HG03460 (cell line): ENCODE measurements around the gene CAMTA1.
"Not testable (repeated sequence)": the region's sequence is repeated elsewhere in the genome, so short reads cannot be mapped to it uniquely, and the experiment has no call there.

Experiments
- ATAC-seq: cut with Tn5 transposase; IDR thresholded peaks from one replicate; pipeline ENCODE4 v1.9.1; 2021; ENCODE audit not compliant: unreplicated experiment

The CAMTA1 gene

DNA sequence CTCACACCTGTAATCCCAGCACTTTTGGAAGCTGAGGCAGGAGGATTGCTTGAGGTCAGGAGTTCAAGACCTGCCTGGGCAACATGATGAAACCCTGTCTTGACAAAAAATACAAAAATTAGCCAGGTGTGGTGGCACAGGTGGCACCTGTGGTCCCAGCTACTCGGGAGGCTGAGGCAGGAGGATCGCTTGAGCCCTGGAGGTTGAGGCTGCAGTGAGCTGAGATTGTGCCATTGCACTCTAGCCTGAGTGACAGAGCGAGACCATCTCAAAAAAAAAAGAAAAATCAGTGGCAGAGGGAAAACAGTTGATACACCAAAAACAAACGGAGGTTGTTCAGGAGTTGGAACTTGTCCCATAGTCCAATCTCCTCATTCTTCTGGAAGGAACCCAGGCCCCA, 904.1 kb downstream of the CAMTA1 start:
- not testable (repeated sequence) for ATAC-seq

DNA sequence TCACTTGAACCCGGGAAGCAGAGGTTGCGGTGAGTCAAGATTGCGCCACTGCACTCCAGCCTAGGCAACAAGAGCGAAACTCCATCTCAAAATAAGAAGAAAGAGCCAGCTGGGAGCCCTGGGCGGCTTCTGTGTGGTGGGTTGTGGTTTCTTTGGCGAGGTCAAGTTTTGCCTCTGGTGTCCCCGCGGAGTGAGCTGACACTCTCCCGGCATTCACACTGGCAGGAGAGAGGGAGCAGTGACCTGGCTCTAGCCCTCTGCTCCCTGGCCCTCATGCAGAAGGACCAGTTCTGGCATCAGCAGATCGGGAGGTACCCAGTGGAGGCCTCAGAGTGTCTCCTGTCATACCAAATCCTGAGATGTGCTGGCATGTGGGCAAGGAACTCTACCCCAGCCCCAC, 904.8 kb downstream of the CAMTA1 start:
- ATAC-seq, result no peak

DNA sequence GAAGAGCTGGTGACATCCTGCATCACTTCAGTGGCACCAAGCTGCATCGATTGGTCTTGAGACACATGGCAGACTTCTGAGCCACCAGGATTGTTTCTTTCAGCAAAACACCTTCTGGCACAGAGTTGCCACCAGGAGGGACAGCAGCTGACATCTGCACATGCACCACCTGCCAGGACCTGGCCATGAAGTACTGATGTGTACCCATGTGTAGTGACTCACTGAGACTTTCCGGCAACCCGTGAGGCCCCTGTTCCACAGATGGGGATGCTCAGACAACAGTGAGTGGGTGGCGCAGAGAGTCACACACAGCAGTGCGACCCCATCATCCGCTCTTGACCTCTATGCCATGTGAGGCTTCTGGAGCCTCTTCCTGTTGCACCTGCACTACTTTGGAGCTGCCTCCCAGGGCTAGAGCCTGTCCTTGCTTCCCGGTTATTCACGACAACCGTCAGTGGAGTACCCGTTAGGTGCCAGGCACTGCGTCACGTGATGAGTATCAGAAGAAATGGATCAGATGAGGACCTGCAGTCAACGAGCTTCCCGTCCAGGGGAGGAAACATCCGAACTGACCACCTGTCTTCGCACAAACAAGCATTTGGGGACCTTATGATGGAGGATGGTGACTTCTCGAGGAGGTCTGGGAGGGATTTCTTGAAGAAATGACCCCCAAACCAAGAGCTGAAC, 905.4 kb downstream of the CAMTA1 start:
- ATAC-seq, result no peak

DNA sequence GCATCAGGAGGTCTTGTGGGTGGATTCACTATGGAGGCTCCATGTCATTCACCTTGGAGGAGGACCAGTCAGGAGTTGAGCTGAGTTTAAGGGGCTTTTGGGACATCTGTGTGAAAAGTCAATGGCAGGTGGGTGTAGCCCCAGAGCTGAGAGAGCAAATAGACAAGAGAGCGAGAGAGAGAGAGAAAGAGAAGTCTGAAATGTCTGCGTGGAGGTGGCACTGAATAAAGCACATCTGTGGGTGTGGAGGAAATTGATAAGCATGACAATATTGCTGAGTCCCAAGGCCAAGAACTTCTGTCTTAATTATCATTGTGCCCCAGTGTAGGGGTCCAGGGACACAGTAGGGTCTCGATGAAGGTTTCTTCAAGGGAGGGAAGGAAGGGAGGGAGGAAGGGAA, 906.3 kb downstream of the CAMTA1 start:
- no peak for ATAC-seq

DNA sequence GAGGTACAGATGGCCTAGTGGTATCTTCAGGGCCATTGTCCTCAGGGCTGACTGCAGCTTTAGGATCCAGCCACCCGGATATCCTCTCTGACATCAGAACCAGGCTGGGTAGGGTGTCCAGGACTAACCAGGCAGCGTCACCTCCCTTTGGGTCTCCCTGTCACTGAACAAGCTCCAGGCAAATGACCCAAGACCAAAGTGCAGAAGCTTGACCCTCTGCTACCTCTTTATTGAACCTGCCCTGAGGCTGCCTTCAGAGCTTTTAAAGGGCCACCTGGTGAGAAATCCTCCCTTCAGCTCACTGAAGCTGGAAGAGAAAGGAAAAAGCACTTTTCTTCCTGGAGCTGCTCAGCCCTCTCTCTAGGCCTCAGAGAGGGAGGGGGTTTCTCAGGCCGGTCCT, 906.8 kb downstream of the CAMTA1 start:
- ATAC-seq, result no peak

DNA sequence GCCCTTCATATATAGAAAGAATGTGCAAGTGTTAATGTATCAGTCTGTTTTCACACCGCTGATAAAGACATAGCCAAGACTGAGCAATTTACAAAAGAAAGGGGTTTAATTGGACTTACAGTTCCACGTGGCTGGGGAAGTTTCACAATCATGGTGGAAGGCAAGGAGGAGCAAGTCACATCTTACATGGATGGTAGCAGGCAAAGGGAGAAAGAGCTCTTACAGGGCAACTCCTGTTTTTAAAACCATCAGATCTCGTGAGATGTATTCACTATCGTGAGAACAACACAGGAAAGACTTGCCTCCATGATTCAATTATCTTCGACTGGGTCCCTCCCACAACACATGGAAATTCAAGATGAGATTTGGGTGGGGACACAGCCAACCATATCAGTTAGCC, 907.8 kb downstream of the CAMTA1 start:
- ATAC-seq, result not testable (repeated sequence)

DNA sequence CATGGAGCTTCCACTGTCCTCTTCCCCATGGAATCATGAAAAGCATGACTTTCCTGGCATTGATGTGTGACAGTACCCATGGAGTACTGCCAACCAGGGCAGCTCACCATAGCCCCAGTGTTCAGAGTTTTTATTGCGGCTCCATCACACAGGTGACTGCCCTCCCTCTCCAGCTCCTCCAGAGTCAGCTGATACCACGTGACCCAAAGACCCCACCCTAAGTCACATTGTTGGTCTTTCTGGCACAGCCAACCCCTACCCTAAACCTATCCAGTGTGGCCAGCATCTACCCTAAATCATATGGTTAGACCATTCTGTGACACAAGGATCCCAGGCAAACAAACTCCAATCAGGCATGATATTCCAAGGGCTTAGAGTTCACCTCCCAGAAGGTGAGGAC, 908.4 kb downstream of the CAMTA1 start:
- ATAC-seq, result no peak

DNA sequence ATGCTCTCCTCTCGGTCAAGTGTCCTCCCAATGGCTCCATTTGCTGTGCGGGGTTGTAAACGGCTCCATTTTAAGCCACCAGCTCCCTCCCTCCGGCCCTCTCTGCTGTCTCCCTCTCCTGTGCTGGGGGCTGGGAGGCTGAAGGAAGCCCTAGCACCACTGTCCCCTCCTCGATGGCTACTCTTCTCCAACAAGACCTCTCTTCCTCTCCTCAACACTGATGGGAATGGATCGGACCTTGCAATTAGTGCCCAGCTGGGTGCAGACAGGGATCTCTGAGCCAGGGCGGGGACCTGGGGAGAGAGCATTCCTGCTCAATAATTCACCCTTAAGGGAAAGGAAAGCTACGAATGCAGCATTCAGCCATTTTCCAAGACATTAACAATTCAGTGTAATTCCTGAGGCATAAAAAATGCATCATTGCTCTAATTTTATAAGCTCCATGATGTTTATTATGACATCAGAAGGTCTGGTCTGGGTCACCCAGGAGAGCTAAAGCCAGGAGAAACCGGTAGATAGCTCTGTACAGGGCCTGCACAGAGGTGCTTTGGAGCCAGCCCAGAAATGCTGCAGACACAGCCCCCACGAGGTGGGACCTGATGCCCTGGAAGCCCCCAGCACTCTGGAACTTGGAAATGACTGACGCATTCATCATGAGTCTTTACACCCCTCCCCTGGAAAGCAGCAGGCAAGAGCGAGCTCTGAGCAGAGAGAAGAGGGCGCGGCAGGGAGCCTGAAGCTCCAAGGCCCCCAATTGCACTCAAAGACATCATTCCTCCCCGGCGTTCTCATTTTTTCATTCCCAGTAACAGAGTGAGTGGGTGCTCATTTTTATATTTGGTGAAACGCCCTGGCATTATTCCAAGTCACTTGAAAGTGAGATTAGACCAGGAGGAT, 909.6 kb downstream of the CAMTA1 start:
- ATAC-seq, result no peak

DNA sequence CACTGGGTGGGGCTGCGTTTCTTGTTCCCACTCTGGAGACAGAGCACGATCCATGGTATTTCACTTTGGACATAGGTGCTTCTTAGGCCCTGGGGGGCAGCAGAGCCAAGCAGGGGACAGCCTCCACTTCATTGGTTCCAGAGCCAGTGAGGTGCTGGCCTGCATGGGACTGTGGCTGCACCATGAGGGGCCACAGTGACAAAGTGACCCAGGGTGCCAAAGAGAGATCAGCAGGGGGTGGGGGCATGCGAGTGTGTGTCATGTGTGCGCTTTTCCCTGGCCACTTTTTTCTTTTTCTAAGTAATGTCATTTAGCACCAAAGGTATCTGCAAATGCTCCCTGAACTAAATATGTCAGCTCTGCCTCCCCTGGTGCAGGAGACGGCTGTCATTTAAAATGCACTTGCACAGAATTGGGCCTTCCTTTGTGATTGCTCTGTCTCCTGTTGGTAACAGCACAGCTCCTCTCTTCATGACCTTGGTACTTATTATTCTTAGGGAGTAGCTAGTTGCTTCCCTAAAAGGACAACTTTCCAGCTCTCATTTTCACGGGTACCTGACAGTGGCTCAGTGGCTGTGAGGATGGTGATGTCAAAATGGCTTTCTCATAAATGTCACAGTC, 910.4 kb downstream of the CAMTA1 start:
- no peak for ATAC-seq

DNA sequence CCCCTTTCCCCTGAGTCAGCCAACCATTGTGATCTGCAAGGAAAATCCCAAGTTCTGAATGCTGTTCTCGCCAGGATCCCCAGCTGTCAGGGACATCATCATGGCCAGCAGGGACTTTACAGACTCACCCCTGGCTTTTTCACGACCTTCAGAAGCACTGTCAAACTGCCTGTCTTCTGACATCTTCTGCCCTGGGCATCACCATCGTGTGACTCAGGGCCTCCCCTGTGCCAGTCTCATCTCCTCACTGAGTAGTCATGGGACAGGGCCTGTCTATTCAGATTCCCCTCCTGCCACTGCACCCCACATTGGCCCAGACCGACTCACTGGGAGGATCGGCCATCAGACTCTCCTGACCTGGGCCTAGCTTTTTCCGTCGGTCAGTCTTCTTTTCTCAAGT, 913.4 kb downstream of the CAMTA1 start:
- no peak for ATAC-seq

DNA sequence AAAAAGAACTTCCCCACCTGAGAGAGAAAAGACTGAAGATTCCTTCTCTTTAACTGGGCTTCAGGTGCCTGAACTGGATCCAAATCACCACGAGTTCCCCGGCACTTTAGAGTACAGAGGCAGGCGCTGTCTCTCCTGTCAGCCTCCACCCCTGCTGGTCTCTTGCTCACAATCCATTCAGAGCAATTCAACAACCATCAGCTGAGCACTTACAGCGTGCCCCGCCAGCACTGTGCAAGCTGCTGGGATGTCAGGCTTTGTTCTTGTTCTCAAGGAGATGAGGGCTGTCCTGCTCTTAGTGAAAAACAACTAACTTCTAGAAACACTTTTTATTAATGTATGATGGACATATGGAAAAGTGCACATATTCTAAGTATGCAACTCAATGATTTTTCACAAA, 917.1 kb downstream of the CAMTA1 start:
- no peak for ATAC-seq

DNA sequence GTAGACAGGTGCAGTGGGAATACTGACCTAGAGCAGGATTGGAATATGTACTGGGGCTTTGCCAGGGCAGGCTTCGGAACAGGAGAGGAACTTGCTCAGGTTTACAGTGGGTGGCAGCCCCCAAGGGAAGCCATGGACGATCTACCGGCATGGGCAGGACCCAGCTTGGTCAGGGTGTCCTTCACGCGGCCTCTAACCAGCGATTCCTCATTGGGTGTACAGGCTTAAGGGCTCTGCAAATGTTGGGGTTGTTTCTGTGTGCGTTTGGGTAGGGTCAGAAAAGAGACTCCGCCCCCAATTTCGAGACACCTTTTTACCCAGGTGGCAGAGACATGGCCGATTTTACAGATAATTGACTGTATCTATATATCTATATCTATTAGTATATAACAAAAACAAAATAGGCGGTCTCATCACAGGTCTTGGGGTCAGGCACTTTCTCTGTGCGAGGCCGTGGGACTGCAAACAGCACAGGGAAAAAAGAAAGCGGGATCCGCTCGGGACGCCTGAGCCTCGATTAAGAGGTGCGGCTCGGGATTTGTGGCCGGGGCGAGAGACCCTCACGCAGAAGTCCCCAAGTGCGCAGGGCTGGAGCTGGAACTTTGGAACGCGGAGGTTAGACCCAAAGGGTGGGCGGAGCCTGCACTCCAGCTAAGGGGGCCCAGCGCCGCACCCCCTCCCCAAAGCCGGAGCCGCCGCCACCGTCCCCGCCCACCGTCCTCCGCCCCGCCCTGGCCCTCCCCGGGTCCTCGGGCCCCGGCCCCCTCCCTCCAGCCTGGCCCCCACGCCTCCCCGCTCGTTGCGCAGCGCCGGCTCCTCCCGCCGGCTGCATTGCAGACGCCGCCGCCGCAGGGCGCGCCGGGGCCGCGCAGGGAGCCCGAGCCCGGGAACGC, 918.3 kb downstream of the CAMTA1 start:
- ATAC-seq, result peak; percentile 12

DNA sequence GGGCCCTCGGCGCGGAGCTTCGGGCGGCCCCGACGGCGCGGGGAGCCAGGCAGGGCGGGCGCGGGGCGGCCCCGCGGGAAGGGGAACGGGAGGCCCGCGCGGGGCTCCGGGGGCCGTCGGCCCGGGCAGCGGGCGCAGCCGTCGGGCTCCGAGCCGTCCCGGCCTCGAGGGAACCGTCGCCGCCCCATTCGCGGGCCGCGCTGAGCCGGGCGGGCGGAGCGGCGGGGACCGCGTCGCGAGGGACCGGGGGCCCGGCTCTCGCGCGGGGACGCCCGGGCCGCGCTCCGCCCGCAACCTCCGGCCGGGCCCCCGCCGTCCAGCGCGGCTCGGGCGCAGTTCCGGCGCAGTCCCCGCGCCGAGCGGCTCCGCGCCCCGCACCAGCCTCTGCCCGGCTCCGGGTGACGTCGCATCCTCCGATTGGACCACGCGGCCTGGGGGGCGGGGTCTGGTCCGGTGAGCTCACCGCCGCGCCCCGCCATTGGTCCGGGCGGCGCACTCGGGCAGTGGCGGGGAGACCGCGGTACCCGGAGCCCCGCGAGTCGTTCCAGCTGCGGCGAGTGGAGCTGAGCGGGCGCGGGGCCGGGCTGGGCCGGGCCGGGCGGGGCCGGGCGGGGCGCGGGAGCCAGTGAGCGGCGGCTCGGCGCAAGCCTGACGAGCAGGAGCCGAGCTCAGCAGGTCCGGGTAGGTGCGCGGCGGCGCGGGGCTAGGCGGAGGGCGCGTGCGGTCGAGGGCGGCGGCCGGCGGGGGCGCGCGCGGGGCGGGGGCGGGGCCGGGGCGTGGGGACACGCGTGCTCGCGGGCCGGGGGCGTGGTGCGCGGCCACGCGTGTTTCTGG, 919.2 kb downstream of the CAMTA1 start:
- ATAC-seq, result peak; percentile 96

DNA sequence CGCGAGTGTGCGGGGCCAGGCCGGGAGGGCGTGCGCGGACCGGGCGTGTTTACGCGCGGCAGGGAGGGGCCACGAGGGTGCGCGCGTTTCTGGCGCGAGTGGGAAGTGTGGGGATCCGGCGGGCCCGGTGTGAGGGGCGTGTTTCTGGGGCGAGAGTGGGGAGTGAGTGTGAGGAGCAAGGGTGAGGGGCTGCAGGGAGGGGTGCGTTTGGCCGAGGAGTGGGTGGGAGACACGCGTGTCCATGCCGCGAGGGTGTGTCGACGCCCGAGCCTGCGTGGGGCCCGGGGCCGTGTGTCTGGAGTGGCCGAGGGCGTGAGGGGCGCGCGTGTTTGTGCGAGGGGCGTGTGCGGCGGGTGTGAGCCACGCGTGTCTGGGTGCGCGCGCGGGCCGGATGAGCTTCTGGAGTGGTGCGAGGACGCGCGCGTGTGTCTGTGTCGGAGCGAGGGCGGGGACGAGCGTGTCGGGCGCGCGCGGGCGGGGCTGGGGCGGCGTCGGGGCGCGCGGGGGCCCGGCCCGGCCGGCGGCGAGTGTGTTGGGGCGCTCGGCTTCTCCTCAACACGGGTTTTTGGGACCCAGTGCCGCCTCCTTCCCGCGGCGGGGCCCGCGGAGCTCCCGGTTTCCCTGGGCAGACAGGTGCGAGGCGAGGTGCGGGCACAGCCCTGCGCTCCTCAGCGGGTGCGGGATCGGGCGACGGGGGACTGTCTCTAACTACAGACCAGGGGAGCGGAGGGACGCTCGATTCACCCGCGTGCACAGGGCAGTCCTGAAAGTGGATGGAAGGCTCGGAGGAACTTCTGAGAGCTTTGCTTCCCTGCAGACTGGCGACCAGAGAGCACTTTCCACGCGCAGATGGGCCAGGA, 920.0 kb downstream of the CAMTA1 start:
- no peak for ATAC-seq

DNA sequence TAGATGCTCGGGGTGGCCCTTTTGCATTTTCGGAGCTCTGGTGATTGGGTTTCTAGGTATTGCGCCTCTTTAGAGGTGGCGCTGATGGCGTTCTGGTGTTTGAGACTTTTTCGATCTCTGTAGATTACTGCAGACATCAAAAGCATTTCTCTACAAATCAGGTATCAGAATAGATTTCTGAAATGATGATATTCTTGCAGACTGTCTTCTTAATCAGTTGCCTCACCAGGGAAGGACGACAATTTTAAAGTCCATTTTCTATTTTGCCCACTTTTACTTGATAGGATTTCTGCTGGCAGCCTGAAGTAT, 920.6 kb downstream of the CAMTA1 start:
- ATAC-seq, result no peak

DNA sequence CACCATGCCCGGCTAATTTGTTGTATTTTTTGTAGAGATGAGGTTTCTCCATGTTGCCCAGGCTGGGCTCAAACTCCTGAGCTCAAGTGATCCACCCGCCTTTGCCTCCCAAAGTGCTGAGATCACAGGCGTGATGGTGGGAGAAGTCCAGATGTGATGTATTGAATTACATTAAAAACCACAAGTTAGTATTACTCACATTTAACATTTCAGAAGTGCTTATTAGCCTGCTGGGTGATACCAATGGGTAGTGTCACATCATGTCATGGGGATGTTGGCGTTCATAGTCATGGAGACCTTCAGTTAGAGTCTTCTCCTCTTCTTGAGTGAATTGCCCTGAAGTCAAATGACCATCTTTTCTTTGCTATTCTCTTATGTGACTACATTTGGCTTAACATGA, 922.3 kb downstream of the CAMTA1 start:
- no peak for ATAC-seq

DNA sequence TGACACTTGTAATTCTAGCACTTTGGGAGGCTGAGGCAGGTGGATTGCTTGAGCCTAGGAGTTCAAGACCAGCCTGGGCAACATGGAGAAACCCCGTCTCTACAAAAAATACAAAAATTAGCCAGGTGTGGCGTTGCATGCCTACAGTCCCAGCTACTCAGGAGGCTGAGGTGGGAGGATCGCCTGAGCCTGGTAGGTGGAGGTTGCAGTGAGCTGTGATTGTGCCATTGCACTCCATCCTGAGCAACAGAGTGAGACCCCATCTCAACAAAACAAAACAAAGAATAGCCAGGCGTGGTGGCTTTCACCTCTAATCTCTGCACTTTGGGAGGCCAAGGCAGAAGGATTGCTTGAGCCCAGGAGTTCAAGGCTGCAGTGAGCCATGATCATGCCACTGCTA, 922.8 kb downstream of the CAMTA1 start:
- ATAC-seq, result not testable (repeated sequence)

DNA sequence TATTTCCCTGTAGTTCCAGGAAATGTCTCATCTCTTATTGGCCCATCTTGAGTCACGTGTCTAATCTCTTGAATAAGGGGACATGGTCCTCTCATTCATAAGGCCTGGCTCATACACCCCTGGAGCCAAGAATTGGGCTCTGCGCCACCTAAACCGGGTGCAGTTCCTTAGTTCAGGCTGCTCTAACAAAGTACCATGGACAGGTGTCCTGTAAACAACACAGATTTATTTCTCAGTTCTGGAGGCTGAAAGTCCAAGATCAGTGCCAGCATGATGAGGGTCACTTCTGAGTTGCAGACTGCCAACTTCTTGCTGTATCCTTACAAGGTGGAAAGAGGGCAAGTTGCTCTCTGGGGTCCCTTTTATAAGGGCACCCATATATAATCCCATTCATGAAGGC, 925.6 kb downstream of the CAMTA1 start:
- ATAC-seq, result no peak

DNA sequence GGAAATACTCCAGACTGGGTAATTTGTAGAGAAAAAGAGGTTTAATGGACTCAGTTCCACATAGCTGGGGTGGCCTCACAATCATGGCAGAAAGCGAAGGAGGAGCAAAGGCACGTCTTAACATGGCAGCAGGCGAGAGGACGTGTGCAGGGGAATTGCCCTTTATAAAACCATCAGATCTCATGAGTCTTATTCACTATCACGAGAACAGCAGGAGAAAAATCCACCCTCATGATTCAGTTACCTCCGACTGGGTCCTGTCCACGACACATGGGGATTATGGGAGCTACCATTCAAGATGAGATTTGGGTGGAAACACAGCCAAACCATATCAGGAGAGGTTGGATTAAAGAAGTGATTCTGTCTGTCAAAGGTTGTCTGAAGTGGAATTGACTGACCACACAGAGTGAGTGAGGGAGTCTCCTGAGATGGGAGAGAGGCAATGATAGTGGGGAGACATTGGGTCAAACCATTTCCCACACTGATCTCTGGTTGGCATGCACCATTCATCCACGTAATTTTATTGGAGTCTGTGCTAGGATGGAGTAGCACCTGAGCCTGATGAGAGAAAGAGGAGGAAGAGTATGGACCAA, 927.6 kb downstream of the CAMTA1 start:
- no peak for ATAC-seq
